B cell (primary cell): ENCODE measurements around the gene IGFN1. TPM values are rescaled to one million over a fixed set of nuclear protein-coding genes. Genes with fewer than 3 reads are reported as not detected.

Experiments used
- ATAC-seq: fragments of 200-7000 bp; cut with Tn5 transposase; one replicate; pipeline ENCODE4 v1.10.0; 2021; ENCODE audit warnings: low read depth, mild to moderate bottlenecking, moderate number of reproducible peaks, moderate library complexity
- CTCF ChIA-PET: fragments of 350-600 bp; sonication (Branson Sonifier 250); formaldehyde crosslinking; loops from one replicate; lab custom pipeline; 2021; ENCODE audit warnings: antibody characterized with exemption, inconsistent platforms; lab: Charles Lee
- POLR2A ChIA-PET: fragments of 350-600 bp; sonication (Branson Sonifier 250); formaldehyde crosslinking; loops from one replicate; lab custom pipeline; 2021; ENCODE audit warnings: antibody characterized with exemption; lab: Charles Lee
- DNase-seq: peaks from one replicate; pipeline ENCODE4 v3.0.0; 2013
- H2AFZ ChIP-seq: 2 replicates; pipeline ENCODE4 v1.6.1; 2012; ENCODE audit warnings: mild to moderate bottlenecking, low read depth, low read length; ENCODE audit not compliant: insufficient read depth, poor library complexity, severe bottlenecking
- H3K27ac ChIP-seq, 2 donors: 1 replicate in 1 of 2; 2 replicates in 1 of 2; pipeline ENCODE4 v1.5.1; 2012 to 2013; ENCODE audit warnings: low read length in 2 of 2, mild to moderate bottlenecking in 2 of 2, moderate library complexity in 1 of 2
- H3K27me3 ChIP-seq, 4 experiments: fragments of 200-600 bp in 1 of 4; sonication (generic) in 1 of 4; replicated peaks in 1 of 4; 1 replicate in 2 of 4; 2 replicates in 2 of 4; pipeline versions ENCODE4 v1.6.1 to v1.7.0; 2013 to 2016; ENCODE audit warnings: low read length in 3 of 4, mild to moderate bottlenecking in 2 of 4, mixed read lengths in 1 of 4, moderate library complexity in 1 of 4; ENCODE audit not compliant: insufficient read depth in 4 of 4, control insufficient read depth in 3 of 4; ENCODE audit errors: control extremely low read depth in 1 of 4
- H3K36me3 ChIP-seq, 2 experiments: replicated peaks in 1 of 2; 1 replicate in 1 of 2; 2 replicates in 1 of 2; pipeline versions ENCODE4 v1.6.1 to v1.7.1; 2013; ENCODE audit warnings: low read length in 1 of 2; ENCODE audit not compliant: insufficient read depth in 2 of 2, control insufficient read depth in 1 of 2; ENCODE audit errors: control extremely low read depth in 1 of 2, extremely low read depth in 1 of 2
- H3K4me1 ChIP-seq, 2 donors: fragments of 200-600 bp in 1 of 2; sonication (generic) in 1 of 2; 1 replicate in 1 of 2; 2 replicates in 1 of 2; pipeline versions ENCODE4 v1.5.1 to v1.6.1; 2013 to 2017; ENCODE audit warnings: low read length in 2 of 2; ENCODE audit not compliant: control insufficient read depth in 2 of 2, insufficient read depth in 2 of 2
- H3K4me2 ChIP-seq: replicated peaks from 2 replicates; pipeline ENCODE3; 2012; ENCODE audit warnings: mild to moderate bottlenecking, low read depth, low read length; ENCODE audit not compliant: poor library complexity, severe bottlenecking
- H3K4me3 ChIP-seq, 5 experiments: fragments of 200-600 bp in 1 of 5; sonication (generic) in 1 of 5; 1 replicate in 3 of 5; 2 replicates in 2 of 5; pipeline versions ENCODE4 v1.5.1 to v1.7.0; 2011 to 2016; ENCODE audit warnings: low read length in 4 of 5, mild to moderate bottlenecking in 4 of 5, low read depth in 2 of 5, control low read depth in 1 of 5, moderate library complexity in 1 of 5; ENCODE audit not compliant: insufficient read depth in 1 of 5; ENCODE audit errors: control extremely low read depth in 1 of 5, extremely low read depth in 1 of 5
- H3K79me2 ChIP-seq: fragments of 200-600 bp; sonication (generic); one replicate; pipeline ENCODE4 v1.6.0; 2016; ENCODE audit warnings: low read length; ENCODE audit not compliant: control insufficient read depth, insufficient read depth
- H3K9ac ChIP-seq: fragments of 200-600 bp; sonication (generic); 2 replicates; pipeline ENCODE4 v1.6.1; 2017; ENCODE audit warnings: mild to moderate bottlenecking, low read length, moderate library complexity
- H3K9me3 ChIP-seq, 3 donors: one replicate each; pipeline versions ENCODE4 v1.6.1 to v1.7.1; 2013; ENCODE audit warnings: low read length in 2 of 3; ENCODE audit not compliant: control insufficient read depth in 2 of 3, insufficient read depth in 1 of 3; ENCODE audit errors: control extremely low read depth in 1 of 3
- H4K20me1 ChIP-seq: 2 replicates; pipeline ENCODE4 v1.6.0; 2012; ENCODE audit warnings: mild to moderate bottlenecking, low read length; ENCODE audit not compliant: insufficient read depth, control insufficient read depth, poor library complexity, severe bottlenecking
- H3K27ac Mint-ChIP-seq: one replicate; pipeline ENCODE4 v1.8.0; 2021; ENCODE audit warnings: mixed read lengths
- H3K27me3 Mint-ChIP-seq: one replicate; pipeline ENCODE4 v1.8.0; 2021; ENCODE audit warnings: mixed read lengths
- H3K4me1 Mint-ChIP-seq: one replicate; pipeline ENCODE4 v1.8.0; 2021; ENCODE audit warnings: mixed read lengths
- H3K4me3 Mint-ChIP-seq: one replicate; pipeline ENCODE4 v1.8.0; 2021; ENCODE audit warnings: mixed read lengths
- H3K9me3 Mint-ChIP-seq: one replicate; pipeline ENCODE4 v1.8.0; 2022; ENCODE audit warnings: mixed read lengths; ENCODE audit not compliant: insufficient read depth
- EZH2 ChIP-seq: IDR thresholded peaks from 2 replicates; pipeline ENCODE4 v1.6.1; 2012; ENCODE audit warnings: borderline replicate concordance, low read depth, mild to moderate bottlenecking, moderate library complexity, low read length; ENCODE audit not compliant: insufficient read depth, poor library complexity, severe bottlenecking
- WGBS: methylation state at CpG from one replicate; pipeline ENCODE4 v1.1.5; 2013; ENCODE audit warnings: missing lambda C conversion rate; ENCODE audit not compliant: insufficient coverage; 5-methylcytosine and 5-hydroxymethylcytosine counted together
- intact Hi-C: fragments of 100-400 bp; cut with micrococcal nuclease; formaldehyde crosslinking; loops from one replicate; pipeline ENCODE4 v1.10.0; 2022
- polyA plus RNA-seq: library from polyadenylated mRNA; depleted of rRNA; stranded (reverse); fragments of >200 nt; gene quantifications from 2 replicates; pipeline ENCODE4 v1.2.3, GENCODE V29; 2012
- total RNA-seq, 2 donors: library from RNA; stranded (reverse); fragments of 120-200 nt in 1 of 2; gene quantifications; 1 replicate in 1 of 2; 2 replicates in 1 of 2; pipeline versions ENCODE4 v1.2.3 to v1.2.4, GENCODE V29; 2013 to 2022
- TF ChIP-seq, protein P1 (sequence below): fragments of 200-600 bp; IDR thresholded peaks from one replicate; pipeline ENCODE4 v1.8.0; 2022; ENCODE audit warnings: antibody characterized with exemption, mild to moderate bottlenecking

The IGFN1 gene
- total and polyA plus RNA-seq, 2 donors (not counting 1 experiment from before 2014, with no cell fraction given), result not detected

GRCh38 chr1:201172999-201173610 is 17.5 kb upstream of the IGFN1 start:
- ATAC-seq (no peak), DNase-seq (no peak)
- no peaks in the 10 kb centered on the region for H4K20me1 ChIP-seq
- H3K27ac ChIP-seq, result no peak overlapping the region
- no peak overlapping the region for H3K4me3 ChIP-seq
- no peak overlapping the region for H2AFZ ChIP-seq
- no peaks in the 10 kb centered on the region for H3K9me3 ChIP-seq
- H3K79me2 ChIP-seq, result no peaks in the 10 kb centered on the region
- peaks cover 7 to 14% of the 10 kb centered on the region in 2 donors for H3K4me1 ChIP-seq
- no peak overlapping the region for H3K9ac ChIP-seq
- Mint-ChIP-seq H3K27me3 (peaks cover 18% of the 10 kb centered on the region), H3K4me1 (peaks cover 16% of the 10 kb centered on the region), H3K27ac (no peak overlapping the region), H3K4me3 (peak overlapping the region; percentile 13), H3K9me3 (peaks cover 2% of the 10 kb centered on the region)
- peaks cover 0 to 42% (median 4%) of the 10 kb centered on the region in 4 experiments for H3K27me3 ChIP-seq
- no peak overlapping the region for H3K4me2 ChIP-seq
- CTCF ChIA-PET, result no interaction called here
- POLR2A ChIA-PET, result no interaction called here
- TF ChIP-seq EZH2, result no peak
- TF ChIP-seq, protein P1, sequence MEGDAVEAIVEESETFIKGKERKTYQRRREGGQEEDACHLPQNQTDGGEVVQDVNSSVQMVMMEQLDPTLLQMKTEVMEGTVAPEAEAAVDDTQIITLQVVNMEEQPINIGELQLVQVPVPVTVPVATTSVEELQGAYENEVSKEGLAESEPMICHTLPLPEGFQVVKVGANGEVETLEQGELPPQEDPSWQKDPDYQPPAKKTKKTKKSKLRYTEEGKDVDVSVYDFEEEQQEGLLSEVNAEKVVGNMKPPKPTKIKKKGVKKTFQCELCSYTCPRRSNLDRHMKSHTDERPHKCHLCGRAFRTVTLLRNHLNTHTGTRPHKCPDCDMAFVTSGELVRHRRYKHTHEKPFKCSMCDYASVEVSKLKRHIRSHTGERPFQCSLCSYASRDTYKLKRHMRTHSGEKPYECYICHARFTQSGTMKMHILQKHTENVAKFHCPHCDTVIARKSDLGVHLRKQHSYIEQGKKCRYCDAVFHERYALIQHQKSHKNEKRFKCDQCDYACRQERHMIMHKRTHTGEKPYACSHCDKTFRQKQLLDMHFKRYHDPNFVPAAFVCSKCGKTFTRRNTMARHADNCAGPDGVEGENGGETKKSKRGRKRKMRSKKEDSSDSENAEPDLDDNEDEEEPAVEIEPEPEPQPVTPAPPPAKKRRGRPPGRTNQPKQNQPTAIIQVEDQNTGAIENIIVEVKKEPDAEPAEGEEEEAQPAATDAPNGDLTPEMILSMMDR, result no peak
- intact Hi-C loops, result loop anchor here (5.0 kb wide), 1 partner anchor 151 kb away; the partner anchor contains the start of gene KIF21B
- no peaks in the 10 kb centered on the region for H3K36me3 ChIP-seq
- 74% methylated on average over 2 of the region's 4 CpGs for WGBS

- Histone ChIP-seq H2AFZ (no peak overlapping the region), H3K4me3 (no peak overlapping the region), H3K9me3 (peaks cover 0 to 3% (median 0%) of the 10 kb centered on the region in 3 donors), H3K27me3 (peaks cover 0 to 42% (median 4%) of the 10 kb centered on the region in 4 experiments), H3K79me2 (no peaks in the 10 kb centered on the region), H3K27ac (no peak overlapping the region), H4K20me1 (no peaks in the 10 kb centered on the region), H3K4me1 (peaks cover 7 to 14% of the 10 kb centered on the region in 2 donors), H3K4me2 (no peak overlapping the region), H3K36me3 (no peaks in the 10 kb centered on the region), H3K9ac (no peak overlapping the region)
- POLR2A ChIA-PET, result no interaction called here
- H3K4me3 Mint-ChIP-seq, result no peak overlapping the region
- H3K27me3 Mint-ChIP-seq, result peaks cover 19% of the 10 kb centered on the region
- peaks cover 2% of the 10 kb centered on the region for H3K9me3 Mint-ChIP-seq
- intact Hi-C loops, result loop anchor here (5.0 kb wide), 1 partner anchor 151 kb away; the partner anchor contains the start of gene KIF21B
- H3K27ac Mint-ChIP-seq, result no peak overlapping the region
- ATAC-seq (no peak), DNase-seq (no peak)
- TF ChIP-seq EZH2, result no peak
- TF ChIP-seq, protein P1, result no peak
- H3K4me1 Mint-ChIP-seq, result peaks cover 16% of the 10 kb centered on the region
- CTCF ChIA-PET, result no interaction called here
- WGBS, result 100% methylated on average over 1 of the region's 1 CpG
These were observed 16.9 kb upstream of the IGFN1 start for GRCh38 chr1:201173736-201174135.
